SK-N-SH treated with all-trans-retinoic acid at 6 μM for 48 hours (cell line): ENCODE results near the gene FER.
"Not testable (repeated sequence)": the region's sequence is repeated elsewhere in the genome, so short reads cannot be mapped to it uniquely, and the experiment has no call there.

Experiments
- ARNTL ChIP-seq: fragments of 450-650 bp; formaldehyde crosslinking; IDR thresholded peaks from 2 replicates; pipeline ENCODE4 v1.5.0; 2020; ENCODE audit warnings: low read depth, mild to moderate bottlenecking, moderate library complexity, borderline replicate concordance
- CREB5 ChIP-seq: fragments of 250-450 bp; sonication (Bioruptor Pico); IDR thresholded peaks from 2 replicates; pipeline ENCODE4 v1.5.1; 2020; ENCODE audit warnings: low read depth, mild to moderate bottlenecking, moderate library complexity
- GLIS3 ChIP-seq: fragments of 250-450 bp; sonication (Bioruptor Pico); IDR thresholded peaks from 2 replicates; pipeline ENCODE4 v1.5.0; 2020; ENCODE audit warnings: mild to moderate bottlenecking, moderate library complexity
- OSR1 ChIP-seq: fragments of 250-450 bp; sonication (Bioruptor Pico); IDR thresholded peaks from 2 replicates; pipeline ENCODE4 v1.8.0; 2022; ENCODE audit warnings: moderate library complexity, mild to moderate bottlenecking, inconsistent platforms
- PATZ1 ChIP-seq: fragments of 250-450 bp; sonication (Bioruptor Pico); IDR thresholded peaks from 2 replicates; pipeline ENCODE4 v1.8.0; 2020; ENCODE audit warnings: mild to moderate bottlenecking, moderate library complexity, borderline replicate concordance
- RARB ChIP-seq: fragments of 250-450 bp; sonication (Bioruptor Pico); IDR thresholded peaks from 2 replicates; pipeline ENCODE4 v1.8.0; 2021; ENCODE audit warnings: mild to moderate bottlenecking, moderate library complexity
- SNAI2 ChIP-seq: fragments of 250-450 bp; sonication (Bioruptor Pico); IDR thresholded peaks from 2 replicates; pipeline ENCODE4 v1.5.0; 2020; ENCODE audit warnings: mild to moderate bottlenecking, moderate library complexity
- TSHZ2 ChIP-seq: fragments of 250-450 bp; sonication (Bioruptor Pico); IDR thresholded peaks from 2 replicates; pipeline ENCODE4 v1.5.0; 2020; ENCODE audit warnings: mild to moderate bottlenecking, moderate library complexity

GRCh38 chr5:108992396-108993085, 244.8 kb downstream of the FER start:
- not testable (repeated sequence) for TF ChIP-seq ARNTL (CRISPR knock-in tag); TSHZ2 (CRISPR knock-in tag); CREB5 (CRISPR knock-in tag); OSR1; PATZ1; SNAI2 (CRISPR knock-in tag); GLIS3 (CRISPR knock-in tag); RARB (CRISPR knock-in tag)
